Breast epithelium (tissue), 3 donors: ENCODE data around the gene PFKL.

Experiments
- POLR2A ChIP-seq: fragments of 450-650 bp; IDR thresholded peaks from one replicate; pipeline ENCODE4 v1.6.1; 2016; ENCODE audit warnings: antibody characterized with exemption, mild to moderate bottlenecking, moderate library complexity
- TF ChIP-seq, protein P1 (sequence below), 3 donors: fragments of 450-650 bp; IDR thresholded peaks; one replicate each; pipeline ENCODE4 v1.5.1; 2016 to 2017; ENCODE audit warnings: antibody characterized with exemption in 3 of 3, mild to moderate bottlenecking in 3 of 3, moderate library complexity in 3 of 3

DNA sequence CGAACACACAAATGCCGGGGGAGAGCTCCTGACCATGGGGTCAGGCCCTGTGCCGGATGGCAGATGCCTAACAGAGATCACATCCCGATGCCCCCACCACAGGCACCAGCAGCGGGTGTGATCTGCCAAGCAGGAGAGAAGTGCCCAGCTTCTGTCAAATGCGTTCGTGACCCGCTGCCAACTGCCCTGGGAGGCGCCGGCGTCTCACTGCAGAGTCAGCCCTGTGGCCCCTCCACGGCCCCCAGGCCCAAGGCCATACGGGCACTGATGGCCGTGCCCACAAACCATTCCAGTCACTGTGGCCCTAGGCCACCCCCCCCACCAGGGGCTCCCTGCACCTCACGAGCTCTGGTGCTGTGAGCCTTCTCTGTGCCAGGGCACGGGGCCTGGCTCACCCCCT, 31.4 kb downstream of the PFKL start:
- no peak for TF ChIP-seq POLR2A
- TF ChIP-seq, protein P1, sequence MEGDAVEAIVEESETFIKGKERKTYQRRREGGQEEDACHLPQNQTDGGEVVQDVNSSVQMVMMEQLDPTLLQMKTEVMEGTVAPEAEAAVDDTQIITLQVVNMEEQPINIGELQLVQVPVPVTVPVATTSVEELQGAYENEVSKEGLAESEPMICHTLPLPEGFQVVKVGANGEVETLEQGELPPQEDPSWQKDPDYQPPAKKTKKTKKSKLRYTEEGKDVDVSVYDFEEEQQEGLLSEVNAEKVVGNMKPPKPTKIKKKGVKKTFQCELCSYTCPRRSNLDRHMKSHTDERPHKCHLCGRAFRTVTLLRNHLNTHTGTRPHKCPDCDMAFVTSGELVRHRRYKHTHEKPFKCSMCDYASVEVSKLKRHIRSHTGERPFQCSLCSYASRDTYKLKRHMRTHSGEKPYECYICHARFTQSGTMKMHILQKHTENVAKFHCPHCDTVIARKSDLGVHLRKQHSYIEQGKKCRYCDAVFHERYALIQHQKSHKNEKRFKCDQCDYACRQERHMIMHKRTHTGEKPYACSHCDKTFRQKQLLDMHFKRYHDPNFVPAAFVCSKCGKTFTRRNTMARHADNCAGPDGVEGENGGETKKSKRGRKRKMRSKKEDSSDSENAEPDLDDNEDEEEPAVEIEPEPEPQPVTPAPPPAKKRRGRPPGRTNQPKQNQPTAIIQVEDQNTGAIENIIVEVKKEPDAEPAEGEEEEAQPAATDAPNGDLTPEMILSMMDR (IDR thresholded peaks at IDR 0.05) = no peak
